GM12891 (cell line): ENCODE results near the gene ZDHHC24.

Experiments used
- POLR2A ChIP-seq: IDR thresholded peaks from 2 replicates; pipeline ENCODE4 v1.6.1; 2011; ENCODE audit warnings: low read depth, low read length, control low read depth
- POLR2AphosphoS5 ChIP-seq: IDR thresholded peaks from 2 replicates; pipeline ENCODE4 v1.6.1; 2011; ENCODE audit warnings: low read depth, low read length, control low read depth
- POU2F2 ChIP-seq: IDR thresholded peaks from 2 replicates; pipeline ENCODE4 v1.6.1; 2011; ENCODE audit warnings: low read depth, mild to moderate bottlenecking, control low read depth, low read length, moderate library complexity
- SPI1 ChIP-seq: IDR thresholded peaks from 2 replicates; pipeline ENCODE4 v1.6.1; 2011; ENCODE audit warnings: low read depth, low read length, control low read depth
- TAF1 ChIP-seq: IDR thresholded peaks from 2 replicates; pipeline ENCODE4 v1.6.1; 2011; ENCODE audit warnings: low read depth, low read length, control low read depth

DNA sequence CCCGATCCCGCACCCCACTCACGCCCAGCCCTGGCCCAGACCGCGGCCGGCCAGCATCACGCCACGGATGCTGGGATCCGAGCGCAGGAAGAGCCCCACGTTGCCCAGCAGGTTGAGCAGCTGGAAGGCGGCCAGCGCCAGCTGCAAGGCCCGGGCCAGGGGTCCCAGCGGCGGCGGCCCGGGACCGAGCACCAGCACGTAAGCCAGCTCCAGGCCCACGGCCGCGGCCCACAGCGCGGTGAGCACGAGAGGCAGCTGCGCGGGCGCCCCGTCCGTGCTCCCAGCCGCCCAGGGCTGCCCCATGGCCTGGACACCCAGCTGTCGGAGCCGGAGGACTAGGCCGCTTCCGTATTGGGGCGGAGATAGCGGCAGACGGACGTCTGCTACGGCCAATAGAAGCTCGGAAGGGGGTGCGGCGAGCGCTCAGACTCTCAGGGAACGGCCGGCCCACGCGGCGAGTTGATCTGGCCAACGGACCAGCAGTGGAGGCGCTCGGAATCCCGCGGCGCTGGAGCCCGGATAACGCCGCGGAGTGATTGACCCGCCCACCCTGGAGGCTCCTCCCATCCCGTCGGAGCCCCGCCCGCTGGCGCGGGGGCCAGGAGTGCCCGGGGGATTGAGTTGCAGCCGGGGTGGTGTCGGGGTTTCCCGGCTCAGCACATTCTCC is at the start of gene ZDHHC24:
- TF ChIP-seq POLR2A (peak; percentile 46; the same call in 1 of the 2 replicates), POLR2AphosphoS5 (no peak), TAF1 (no peak), SPI1 (0 out of 2 replicates have a peak, but pooled peaks have one; percentile 26), POU2F2 (no peak)
